ENCODE data around the gene CAPN12.

CAPN12 gene

DNA sequence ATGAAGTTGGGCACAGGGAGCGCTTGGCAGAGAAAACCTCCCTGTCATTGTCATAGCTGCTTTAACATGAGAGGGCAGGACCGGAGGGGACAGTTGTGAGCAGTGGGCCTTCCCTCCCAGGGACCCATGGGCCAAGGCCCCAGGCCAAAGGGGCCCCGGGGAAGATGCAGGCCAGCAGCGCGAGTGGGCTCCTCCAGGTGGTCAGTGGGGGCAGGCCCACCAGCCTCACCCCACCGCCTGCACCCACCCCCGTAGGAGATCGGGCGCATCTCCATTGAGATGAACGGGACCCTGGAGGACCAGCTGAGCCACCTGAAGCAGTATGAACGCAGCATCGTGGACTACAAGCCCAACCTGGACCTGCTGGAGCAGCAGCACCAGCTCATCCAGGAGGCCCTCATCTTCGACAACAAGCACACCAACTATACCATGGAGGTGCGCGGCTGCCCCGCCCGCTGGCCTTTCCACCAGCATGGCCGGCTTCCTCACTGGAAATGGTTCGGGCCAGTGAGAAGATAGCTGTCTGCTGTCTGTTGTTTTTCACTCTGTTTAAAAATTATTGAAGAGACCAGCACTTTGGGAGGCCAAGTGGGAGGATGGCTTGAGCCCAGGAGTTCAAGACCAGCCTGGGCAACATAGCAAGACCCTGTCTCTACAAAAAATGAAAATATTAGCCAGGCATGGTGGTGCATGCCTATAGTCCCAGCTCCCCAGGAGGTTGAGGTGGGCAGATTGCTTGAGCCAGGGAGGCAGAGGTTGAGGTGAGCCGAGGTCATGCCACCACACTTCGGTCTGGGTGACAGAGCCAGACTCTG, 18.6 kb downstream of the CAPN12 start:
- DNase-seq, result no peak

DNA sequence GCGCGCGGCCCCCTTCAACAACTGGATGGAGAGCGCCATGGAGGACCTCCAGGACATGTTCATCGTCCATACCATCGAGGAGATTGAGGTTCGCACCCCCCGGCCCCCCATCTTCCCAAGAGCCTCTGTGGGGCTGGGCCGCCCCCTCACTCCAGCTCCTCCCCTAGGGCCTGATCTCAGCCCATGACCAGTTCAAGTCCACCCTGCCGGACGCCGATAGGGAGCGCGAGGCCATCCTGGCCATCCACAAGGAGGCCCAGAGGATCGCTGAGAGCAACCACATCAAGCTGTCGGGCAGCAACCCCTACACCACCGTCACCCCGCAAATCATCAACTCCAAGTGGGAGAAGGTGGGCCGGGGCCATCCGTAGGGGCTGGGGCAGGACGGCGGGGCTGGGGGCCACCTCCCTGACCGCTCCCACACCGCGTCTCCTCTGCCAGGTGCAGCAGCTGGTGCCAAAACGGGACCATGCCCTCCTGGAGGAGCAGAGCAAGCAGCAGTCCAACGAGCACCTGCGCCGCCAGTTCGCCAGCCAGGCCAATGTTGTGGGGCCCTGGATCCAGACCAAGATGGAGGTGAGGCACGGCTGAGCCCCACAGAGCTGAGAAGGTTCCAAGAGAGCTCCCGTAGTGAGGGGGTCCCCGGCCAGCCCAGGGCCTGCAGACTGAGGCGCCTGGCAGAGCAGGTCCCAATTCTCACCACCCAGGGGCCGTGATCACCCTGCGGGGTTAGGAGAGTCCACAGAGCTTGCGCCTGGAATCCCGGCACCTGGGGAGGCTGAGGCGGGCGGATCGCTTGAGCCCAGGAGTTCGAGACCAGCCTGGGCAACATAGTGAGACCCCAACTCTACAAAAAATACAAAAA, 20.1 kb downstream of the CAPN12 start:
- no peak for DNase-seq

DNA sequence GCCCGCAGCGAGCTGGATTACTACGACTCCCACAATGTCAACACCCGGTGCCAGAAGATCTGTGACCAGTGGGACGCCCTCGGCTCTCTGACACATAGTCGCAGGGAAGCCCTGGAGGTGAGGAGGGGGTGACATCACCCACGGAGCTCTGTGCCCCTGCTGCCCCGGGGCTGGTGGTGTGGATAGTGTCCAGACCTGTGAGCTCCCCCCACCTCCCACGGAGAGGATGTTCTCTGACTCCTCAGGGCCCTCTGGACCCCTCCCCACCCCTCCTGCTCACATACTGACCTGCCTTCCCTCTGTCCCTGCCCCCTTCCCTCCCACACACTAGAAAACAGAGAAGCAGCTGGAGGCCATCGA, 20.7 kb downstream of the CAPN12 start:
- DNase-seq, result no peak

GRCh38 chr19:38722947-38723605, 21.2 kb downstream of the CAPN12 start:
- no peak for DNase-seq

GRCh38 chr19:38721979-38722773, 22.1 kb downstream of the CAPN12 start:
- DNase-seq, result no peak

DNA sequence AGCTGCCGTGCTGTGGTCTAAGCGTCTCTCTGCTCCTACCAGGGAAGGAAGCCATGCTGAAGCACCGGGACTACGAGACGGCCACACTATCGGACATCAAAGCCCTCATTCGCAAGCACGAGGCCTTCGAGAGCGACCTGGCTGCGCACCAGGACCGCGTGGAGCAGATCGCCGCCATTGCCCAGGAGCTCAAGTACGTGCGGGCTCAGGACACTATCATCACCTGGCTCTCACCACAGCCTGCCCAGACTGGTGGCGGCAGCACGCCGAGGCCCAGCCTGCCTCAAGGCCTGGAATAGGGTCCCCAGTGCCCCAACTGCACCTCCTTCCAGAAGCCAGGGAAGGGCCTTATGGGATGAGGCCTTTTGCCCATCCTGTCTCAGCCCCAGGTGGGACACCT, 22.8 kb downstream of the CAPN12 start:
- DNase-seq, result no peak

GRCh38 chr19:38720559-38721236, 23.6 kb downstream of the CAPN12 start:
- no peak for DNase-seq

- no peak for DNase-seq
These were observed 24.3 kb downstream of the CAPN12 start for GRCh38 chr19:38719761-38720558.

GRCh38 chr19:38718747-38719543, 25.3 kb downstream of the CAPN12 start:
- DNase-seq, result no peak

DNA sequence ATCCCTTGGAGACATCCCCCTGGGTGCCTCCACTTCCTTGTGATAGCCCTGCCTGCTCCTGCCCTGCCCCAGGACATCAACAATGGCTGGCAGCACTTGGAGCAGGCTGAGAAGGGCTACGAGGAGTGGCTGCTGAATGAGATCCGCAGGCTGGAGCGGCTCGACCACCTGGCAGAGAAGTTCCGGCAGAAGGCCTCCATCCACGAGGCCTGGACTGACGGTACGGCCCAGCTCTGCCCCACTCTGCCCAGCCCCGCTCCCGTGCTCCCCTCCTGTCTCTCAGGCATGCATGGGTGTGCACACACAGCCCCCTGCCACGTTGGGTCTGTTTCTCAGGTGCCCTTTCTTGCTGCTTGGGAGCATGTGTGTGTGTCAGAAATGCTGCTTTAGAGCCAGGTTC, 26.4 kb downstream of the CAPN12 start:
- DNase-seq, result no peak

GRCh38 chr19:38717051-38717450, 27.2 kb downstream of the CAPN12 start:
- DNase-seq, result no peak

DNA sequence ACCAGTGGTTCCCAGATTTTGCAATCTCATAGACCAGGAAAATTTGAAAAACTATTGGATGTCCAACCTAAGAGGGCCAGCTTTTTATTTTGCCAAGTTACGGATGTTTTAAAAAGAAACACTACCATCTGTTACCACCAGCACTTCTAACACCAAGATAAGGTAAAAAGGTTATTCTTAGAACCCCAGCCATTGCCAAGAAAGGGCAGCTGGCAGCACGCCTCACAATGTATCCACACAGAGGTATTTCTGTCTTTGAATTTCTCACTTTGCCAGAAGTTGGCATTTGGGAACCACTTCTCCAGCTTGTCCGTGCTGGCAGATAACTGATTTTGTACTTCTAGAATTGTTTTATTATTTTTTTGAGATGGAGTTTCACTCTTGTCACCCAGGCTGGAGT, 28.7 kb downstream of the CAPN12 start:
- no peak for DNase-seq

DNA sequence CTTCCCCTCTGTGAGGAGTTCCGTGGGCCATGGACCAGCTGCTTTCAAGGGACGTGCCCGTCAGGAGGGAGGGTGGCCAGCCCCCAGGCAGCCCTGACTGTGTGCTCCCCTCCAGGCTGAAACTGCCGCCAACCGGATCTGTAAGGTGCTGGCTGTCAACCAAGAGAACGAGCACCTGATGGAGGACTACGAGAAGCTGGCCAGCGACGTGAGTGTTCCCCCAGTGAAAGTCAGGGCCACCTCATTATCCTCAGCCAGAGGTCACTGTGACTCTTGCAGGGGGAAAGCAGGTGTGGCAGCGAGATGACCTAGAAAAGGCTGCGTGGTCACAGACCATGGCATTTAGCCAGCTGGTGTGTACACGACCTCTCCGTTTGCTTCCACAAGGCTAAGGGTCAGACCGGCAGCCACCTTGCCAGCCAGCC, 29.9 kb downstream of the CAPN12 start:
- no peak for DNase-seq

- DNase-seq, result no peak
These were observed 30.4 kb downstream of the CAPN12 start for GRCh38 chr19:38713865-38714264.

GRCh38 chr19:38713227-38713649, 31.0 kb downstream of the CAPN12 start:
- no peak for DNase-seq

DNA sequence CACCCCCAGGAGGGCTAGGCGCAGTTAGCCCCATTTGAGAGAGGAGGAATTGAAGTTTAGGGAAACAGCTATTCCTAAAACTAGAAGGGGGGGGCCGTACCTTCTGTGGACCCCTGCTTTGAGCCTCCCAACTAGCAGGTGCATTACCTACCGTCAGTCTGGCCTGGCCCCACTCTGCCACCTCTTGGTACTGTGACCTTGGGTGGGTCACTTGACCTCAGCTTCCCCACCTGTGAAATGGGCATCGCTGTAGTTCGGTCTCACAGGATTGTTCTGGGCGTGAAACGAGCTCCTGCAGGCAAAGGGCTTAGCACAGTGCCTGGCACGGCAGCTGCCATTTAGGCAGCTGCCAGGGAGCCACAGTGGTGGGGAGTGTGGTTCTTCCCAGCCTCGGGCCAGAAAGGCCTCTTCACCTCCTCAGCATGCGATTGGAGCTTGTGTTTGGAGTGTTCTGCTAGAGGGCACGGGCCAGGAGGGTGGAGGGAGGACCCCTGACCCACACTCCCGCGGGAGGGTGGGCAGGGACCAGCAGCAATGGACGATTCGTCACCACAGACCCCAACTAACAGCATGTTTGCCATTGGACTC, 32.0 kb downstream of the CAPN12 start:
- DNase-seq, result no peak

GRCh38 chr19:38711726-38712153, 32.5 kb downstream of the CAPN12 start:
- DNase-seq, result no peak

DNA sequence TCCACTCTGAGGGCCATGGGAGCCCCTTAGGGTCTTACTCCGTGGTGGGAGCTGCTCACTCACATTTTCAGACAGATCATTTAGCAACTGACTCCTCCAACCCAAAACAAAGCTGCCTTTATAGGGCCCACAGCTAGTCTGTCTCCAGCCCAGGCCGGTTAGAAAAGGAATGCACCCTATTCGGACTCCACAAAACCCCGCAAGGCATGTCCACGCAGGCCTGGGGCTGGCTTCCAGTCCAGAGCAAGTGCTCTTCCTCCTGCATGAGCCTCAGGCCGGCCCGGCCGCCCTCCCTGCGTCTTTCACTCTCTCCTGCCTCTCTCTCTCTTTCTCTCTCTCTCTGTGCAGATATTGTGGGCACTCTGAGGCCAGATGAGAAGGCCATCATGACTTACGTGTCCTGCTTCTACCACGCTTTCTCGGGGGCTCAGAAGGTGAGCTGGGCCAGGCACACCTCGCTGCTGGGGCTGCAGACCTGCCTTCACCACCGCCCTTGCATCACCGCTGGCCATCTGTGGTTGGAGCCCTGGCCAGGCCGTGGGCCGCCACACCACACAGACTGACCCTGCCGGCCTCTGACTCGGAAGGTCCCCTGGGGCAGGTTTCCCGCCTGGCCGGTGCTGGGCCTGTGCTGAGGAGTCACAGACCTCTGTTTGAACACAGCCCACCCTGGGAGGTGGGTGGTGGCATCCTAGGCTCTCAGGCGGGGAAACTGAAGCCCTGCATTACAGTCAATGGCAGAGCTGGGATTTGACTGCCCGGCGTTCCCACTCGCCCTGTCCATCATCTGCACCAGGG, 33.1 kb downstream of the CAPN12 start:
- no peak for DNase-seq

GRCh38 chr19:38710416-38710702, 33.9 kb downstream of the CAPN12 start:
- DNase-seq, result no peak

Measured in activated CD4-positive, alpha-beta T cell treated with anti-CD3 and anti-CD28 coated beads, Interleukin-2, amount 50 U/mL, for 1 hour (primary cell).